Esophagus muscularis mucosa (tissue), 4 donors: Measurements from ENCODE around the gene PERCC1. TPM values are rescaled to one million over a fixed set of nuclear protein-coding genes. Genes with fewer than 3 reads are reported as not detected.

Experiments used
- DNase-seq: peaks from one replicate; pipeline ENCODE4 v3.0.0-alpha.2; 2017; ENCODE audit errors: extremely low spot score
- H3K27ac ChIP-seq, 4 donors: fragments of 200-600 bp; sonication (generic); replicated peaks in 1 of 4; 1 replicate in 3 of 4; 2 replicates in 1 of 4; pipeline ENCODE4 v1.5.1; 2016 to 2019; ENCODE audit warnings: mild to moderate bottlenecking in 1 of 4
- H3K27me3 ChIP-seq, 4 donors: fragments of 200-600 bp; sonication (generic); one replicate each; pipeline versions ENCODE4 v1.5.1 to v1.6.0; 2016 to 2019
- H3K36me3 ChIP-seq, 4 donors: fragments of 200-600 bp; sonication (generic); one replicate each; pipeline ENCODE4 v1.5.1; 2016 to 2019
- H3K4me1 ChIP-seq, 4 donors: fragments of 200-600 bp; sonication (generic); one replicate each; pipeline ENCODE4 v1.5.1; 2016 to 2019
- H3K4me3 ChIP-seq, 4 donors: fragments of 200-600 bp; sonication (generic); 1 replicate in 2 of 4; 2 replicates in 2 of 4; pipeline ENCODE4 v1.5.1; 2016 to 2019; ENCODE audit warnings: mild to moderate bottlenecking in 4 of 4, moderate library complexity in 1 of 4
- H3K9me3 ChIP-seq, 4 donors: fragments of 200-600 bp; sonication (generic); 1 replicate in 3 of 4; 2 replicates in 1 of 4; pipeline ENCODE4 v1.5.1; 2016 to 2019
- EP300 ChIP-seq: sonication (generic); formaldehyde crosslinking; IDR thresholded peaks from one replicate; pipeline ENCODE4 v1.6.1; 2017; ENCODE audit warnings: antibody characterized with exemption
- POLR2A ChIP-seq: fragments of 450-650 bp; IDR thresholded peaks from one replicate; pipeline ENCODE4 v1.6.1; 2017; ENCODE audit warnings: antibody characterized with exemption, moderate library complexity, mild to moderate bottlenecking, low read depth
- POLR2AphosphoS5 ChIP-seq, 2 donors: sonication (generic); formaldehyde crosslinking; IDR thresholded peaks; one replicate each; pipeline ENCODE4 v1.6.1; 2017; ENCODE audit warnings: antibody characterized with exemption in 2 of 2
- WGBS: methylation state at CpG from one replicate; pipeline ENCODE4 v1.1.5; 2018; 5-methylcytosine and 5-hydroxymethylcytosine counted together
- intact Hi-C: fragments of 100-400 bp; cut with DNase I; formaldehyde crosslinking; loops from one replicate; pipeline ENCODE4 v1.15.1; 2023
- total RNA-seq, 4 donors: library from RNA; depleted of rRNA; stranded (reverse); fragments of >200 nt; gene quantifications; one replicate each; pipeline versions ENCODE4 v1.1.0 to v1.2.1, GENCODE V29; 2016
- TF ChIP-seq, protein P1 (sequence below), 3 experiments: fragments of 200-600 bp in 2 of 3; fragments of 450-650 bp in 1 of 3; sonication (generic) in 2 of 3; IDR thresholded peaks; one replicate each; pipeline ENCODE4 v1.5.1; 2017 to 2019; ENCODE audit warnings: antibody characterized with exemption in 3 of 3, mild to moderate bottlenecking in 2 of 3, moderate library complexity in 1 of 3

The PERCC1 gene
- total RNA-seq, 4 donors from 2014 or later = not detected

DNA sequence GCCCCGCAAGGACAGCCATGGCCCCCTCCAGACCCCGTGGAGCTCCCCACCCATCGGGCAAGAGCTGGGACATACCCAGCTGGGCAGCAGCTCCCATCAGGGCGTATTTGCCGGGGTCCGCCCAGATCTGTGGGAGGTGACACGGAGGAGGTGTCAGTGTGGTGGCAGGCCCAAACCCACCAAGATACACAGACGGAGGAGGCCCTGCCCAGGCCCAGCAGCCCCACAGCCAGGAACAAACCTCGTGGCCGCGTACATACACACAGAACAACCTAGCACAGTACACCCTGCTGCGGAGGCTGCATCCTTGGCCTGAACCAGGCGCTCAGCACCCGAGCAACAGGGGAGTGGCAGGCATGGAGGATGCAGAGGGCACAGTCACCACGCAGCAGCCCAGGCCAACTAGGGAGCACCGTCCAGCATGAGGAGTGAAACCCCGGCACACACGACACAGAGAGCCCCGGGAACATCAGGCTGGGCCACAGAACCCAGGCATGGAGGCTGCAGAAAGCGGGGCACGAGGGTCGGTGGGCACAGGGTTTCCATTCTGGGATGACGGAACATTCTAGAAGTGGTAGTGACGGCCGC, 18.4 kb downstream of the PERCC1 start:
- no peaks in the 10 kb centered on the region for H3K9me3 ChIP-seq
- peaks cover 45 to 95% (median 92%) of the 10 kb centered on the region in 4 donors for H3K36me3 ChIP-seq

DNA sequence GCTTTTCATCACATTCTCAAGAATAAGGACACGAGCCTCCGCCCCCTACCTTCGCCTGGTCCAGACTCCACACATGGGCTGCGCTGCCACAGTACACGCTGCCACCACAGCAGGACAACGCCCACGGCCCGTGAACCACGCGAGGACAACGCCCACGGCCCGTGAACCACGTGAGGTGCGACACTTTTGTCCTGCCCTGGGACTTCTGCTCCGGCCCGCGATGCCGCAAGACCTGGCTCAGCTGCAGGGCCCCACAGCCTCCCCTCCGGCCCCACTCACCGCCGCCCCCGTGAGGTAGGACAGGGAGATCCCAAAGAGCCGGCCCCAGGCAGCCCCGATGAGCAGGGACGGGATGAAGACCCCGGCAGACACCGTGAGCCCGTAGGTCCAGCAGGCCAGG, 19.3 kb downstream of the PERCC1 start:
- H3K9me3 ChIP-seq = no peaks in the 10 kb centered on the region
- no peak for DNase-seq
- intact Hi-C loops = no loop called here
- TF ChIP-seq EP300 = no peak
- no peak for TF ChIP-seq POLR2AphosphoS5 (IDR thresholded peaks at IDR 0.05)
- TF ChIP-seq, protein P1, sequence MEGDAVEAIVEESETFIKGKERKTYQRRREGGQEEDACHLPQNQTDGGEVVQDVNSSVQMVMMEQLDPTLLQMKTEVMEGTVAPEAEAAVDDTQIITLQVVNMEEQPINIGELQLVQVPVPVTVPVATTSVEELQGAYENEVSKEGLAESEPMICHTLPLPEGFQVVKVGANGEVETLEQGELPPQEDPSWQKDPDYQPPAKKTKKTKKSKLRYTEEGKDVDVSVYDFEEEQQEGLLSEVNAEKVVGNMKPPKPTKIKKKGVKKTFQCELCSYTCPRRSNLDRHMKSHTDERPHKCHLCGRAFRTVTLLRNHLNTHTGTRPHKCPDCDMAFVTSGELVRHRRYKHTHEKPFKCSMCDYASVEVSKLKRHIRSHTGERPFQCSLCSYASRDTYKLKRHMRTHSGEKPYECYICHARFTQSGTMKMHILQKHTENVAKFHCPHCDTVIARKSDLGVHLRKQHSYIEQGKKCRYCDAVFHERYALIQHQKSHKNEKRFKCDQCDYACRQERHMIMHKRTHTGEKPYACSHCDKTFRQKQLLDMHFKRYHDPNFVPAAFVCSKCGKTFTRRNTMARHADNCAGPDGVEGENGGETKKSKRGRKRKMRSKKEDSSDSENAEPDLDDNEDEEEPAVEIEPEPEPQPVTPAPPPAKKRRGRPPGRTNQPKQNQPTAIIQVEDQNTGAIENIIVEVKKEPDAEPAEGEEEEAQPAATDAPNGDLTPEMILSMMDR (IDR thresholded peaks at IDR 0.05) = no peak
- no peak for TF ChIP-seq POLR2A
- H3K4me3 ChIP-seq = no peak overlapping the region
- 91% methylated on average over 28 of the region's 29 CpGs for WGBS
- H3K4me1 ChIP-seq = no peaks in the 10 kb centered on the region
- H3K27ac ChIP-seq = no peak overlapping the region
- peaks cover 54 to 100% (median 100%) of the 10 kb centered on the region in 4 donors for H3K36me3 ChIP-seq
- H3K27me3 ChIP-seq = no peaks in the 10 kb centered on the region

More for the DNA sequence above, 18.4 kb downstream of the PERCC1 start:
- Histone ChIP-seq H3K4me1 (no peaks in the 10 kb centered on the region), H3K27me3 (no peaks in the 10 kb centered on the region), H3K4me3 (no peak overlapping the region), H3K27ac (no peak overlapping the region)
- intact Hi-C loops = no loop called here
- 86% methylated on average over 17 of the region's 25 CpGs for WGBS
- no peak for DNase-seq
- TF ChIP-seq POLR2A (no peak), EP300 (no peak), POLR2AphosphoS5 (IDR thresholded peaks at IDR 0.05) (no peak)
- TF ChIP-seq, protein P1 (IDR thresholded peaks at IDR 0.05) = no peak

DNA sequence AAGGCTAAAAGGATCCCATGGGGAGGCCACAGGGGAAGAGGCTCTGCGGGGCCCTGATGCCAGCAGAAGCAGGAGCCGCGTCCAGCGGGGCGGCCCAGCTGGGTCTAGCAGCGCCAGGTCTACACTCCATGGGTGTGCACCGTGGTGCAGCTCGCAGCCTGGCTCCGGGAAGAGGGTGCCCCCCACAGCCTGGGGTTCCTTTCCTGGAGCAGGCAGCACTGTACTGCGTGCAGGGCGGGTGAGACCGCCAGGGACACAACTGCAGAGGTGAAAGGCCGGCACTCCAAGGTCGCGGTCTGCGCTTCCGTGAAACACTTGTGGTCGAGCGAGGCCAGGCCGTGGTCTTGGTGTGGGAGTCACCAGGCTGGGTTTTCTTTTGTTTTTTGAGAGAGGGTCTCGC, 20.0 kb downstream of the PERCC1 start:
- H3K36me3 ChIP-seq = peaks cover 58 to 100% (median 100%) of the 10 kb centered on the region in 4 donors
- WGBS = no CpG with 5 or more reads among the region's 21 CpGs

DNA sequence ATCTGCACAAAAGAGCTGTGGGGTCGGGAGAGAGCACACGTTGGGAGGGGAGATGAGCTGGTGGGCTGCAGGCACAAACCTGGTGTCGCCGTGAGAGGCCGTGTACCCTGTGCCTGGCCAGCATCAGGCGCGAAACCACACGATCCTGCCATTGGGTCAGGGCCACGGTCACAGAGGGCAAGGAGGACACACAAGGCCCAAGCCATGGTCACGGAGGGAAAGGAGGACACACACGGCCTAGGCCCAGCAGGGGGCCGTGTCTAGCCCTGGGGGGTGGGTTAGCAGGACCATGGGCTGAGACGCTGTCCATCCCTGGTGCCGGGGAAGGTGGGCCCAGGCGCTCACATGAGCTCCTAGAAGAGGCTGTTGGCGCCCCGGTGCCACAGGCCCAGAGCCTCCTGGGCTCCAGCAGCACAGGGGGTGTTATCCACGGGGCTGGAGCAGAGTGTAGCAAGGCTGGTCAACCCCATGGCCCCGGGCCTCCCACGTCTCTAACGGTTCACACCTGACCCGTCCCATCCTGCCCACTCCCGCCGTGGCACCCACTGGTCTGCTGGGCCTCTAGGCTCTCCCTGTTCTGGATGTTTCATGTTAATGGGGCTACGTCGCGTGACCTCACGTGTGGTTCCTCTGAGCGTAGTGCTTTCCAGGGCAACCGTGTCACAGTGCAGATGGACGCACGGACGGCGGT, 21.0 kb downstream of the PERCC1 start:
- H3K4me1 ChIP-seq = no peaks in the 10 kb centered on the region
- no peak overlapping the region for H3K27ac ChIP-seq
- no peak overlapping the region for H3K4me3 ChIP-seq
- TF ChIP-seq EP300 (no peak), POLR2A (no peak), POLR2AphosphoS5 (IDR thresholded peaks at IDR 0.05) (no peak)
- TF ChIP-seq, protein P1 (IDR thresholded peaks at IDR 0.05) = no peak
- intact Hi-C loops = no loop called here
- H3K36me3 ChIP-seq = peaks cover 68 to 100% (median 100%) of the 10 kb centered on the region in 4 donors
- DNase-seq = no peak
- 91% methylated on average over 17 of the region's 34 CpGs for WGBS
- no peaks in the 10 kb centered on the region for H3K9me3 ChIP-seq
- no peaks in the 10 kb centered on the region for H3K27me3 ChIP-seq

More for the DNA sequence above, 20.0 kb downstream of the PERCC1 start:
- Histone ChIP-seq H3K9me3 (no peaks in the 10 kb centered on the region), H3K27ac (no peak overlapping the region), H3K4me1 (no peaks in the 10 kb centered on the region), H3K27me3 (no peaks in the 10 kb centered on the region), H3K4me3 (no peak overlapping the region)
- TF ChIP-seq EP300 (no peak), POLR2AphosphoS5 (IDR thresholded peaks at IDR 0.05) (no peak), POLR2A (no peak)
- TF ChIP-seq, protein P1 (IDR thresholded peaks at IDR 0.05) = no peak
- no peak for DNase-seq
- intact Hi-C loops = no loop called here
